H1 (cell line): ENCODE data around the gene ARHGEF6. TPM values are rescaled to one million over a fixed set of nuclear protein-coding genes. Genes with fewer than 3 reads are reported as not detected.

Experiments used
- CTCF ChIA-PET: fragments of 300-600 bp; sonication (Branson Sonifier 250); formaldehyde crosslinking; loops from one replicate; lab custom pipeline; 2021; ENCODE audit not compliant: partially characterized antibody; lab: Charles Lee
- POLR2A ChIA-PET: fragments of 300-600 bp; sonication (Branson Sonifier 250); formaldehyde crosslinking; loops from one replicate; lab custom pipeline; 2021; ENCODE audit warnings: inconsistent platforms; ENCODE audit not compliant: partially characterized antibody; lab: Charles Lee
- DNase-seq, 2 experiments: peaks; one replicate each; pipeline versions ENCODE4 v3.0.0 to v3.0.0-alpha.2; 2010 to 2022; ENCODE audit warnings: low spot score in 2 of 2, low read depth in 1 of 2, mixed read lengths in 1 of 2
- FAIRE-seq: peaks from 2 replicates; lab custom pipeline; 2011; peaks lifted over from hg19 to GRCh38; lab: Jason Lieb, UNC
- H2AFZ ChIP-seq: 2 replicates; pipeline ENCODE4 v1.8.1; 2012; ENCODE audit warnings: low read length, inconsistent platforms
- H2AK5ac ChIP-seq: 2 replicates; pipeline ENCODE4 v1.6.1; 2013; ENCODE audit warnings: low read depth, low read length
- H2BK120ac ChIP-seq: replicated peaks from 2 replicates; pipeline ENCODE3; 2013; ENCODE audit warnings: low read depth, low read length, inconsistent platforms
- H2BK12ac ChIP-seq: 2 replicates; pipeline ENCODE4 v1.6.1; 2013; ENCODE audit warnings: low read depth, low read length
- H2BK15ac ChIP-seq: 2 replicates; pipeline ENCODE4 v1.6.1; 2013; ENCODE audit warnings: low read length
- H2BK20ac ChIP-seq: 2 replicates; pipeline ENCODE4 v1.6.1; 2013; ENCODE audit warnings: low read length
- H2BK5ac ChIP-seq: 2 replicates; pipeline ENCODE4 v1.6.1; 2013; ENCODE audit warnings: low read depth, low read length
- H3K14ac ChIP-seq: 2 replicates; pipeline ENCODE4 v1.6.1; 2013; ENCODE audit warnings: inconsistent platforms; ENCODE audit not compliant: insufficient read length
- H3K18ac ChIP-seq: 2 replicates; pipeline ENCODE4 v1.6.1; 2013; ENCODE audit warnings: low read length; ENCODE audit errors: extremely low read depth
- H3K23ac ChIP-seq: 2 replicates; pipeline ENCODE4 v1.6.1; 2013; ENCODE audit warnings: inconsistent platforms; ENCODE audit not compliant: insufficient read length
- H3K23me2 ChIP-seq: 2 replicates; pipeline ENCODE4 v1.6.1; 2013; ENCODE audit warnings: low read depth, low read length
- H3K27ac ChIP-seq: 2 replicates; pipeline ENCODE4 v1.6.1; 2011; ENCODE audit warnings: low read depth, low read length, inconsistent platforms
- H3K27me3 ChIP-seq, 4 experiments: replicated peaks in 1 of 4; 1 replicate in 1 of 4; 2 replicates in 3 of 4; pipeline versions ENCODE4 v1.6.1 to v1.8.1; 2011 to 2013; ENCODE audit warnings: low read length in 3 of 4, mild to moderate bottlenecking in 3 of 4, inconsistent platforms in 2 of 4, mixed read lengths in 2 of 4, moderate library complexity in 1 of 4; ENCODE audit not compliant: control insufficient read depth in 3 of 4, insufficient read depth in 3 of 4; ENCODE audit errors: extremely low read depth in 1 of 4
- H3K36me3 ChIP-seq, 4 experiments: 2 replicates each; pipeline versions ENCODE4 v1.6.1 to v1.8.1; 2011 to 2013; ENCODE audit warnings: mild to moderate bottlenecking in 4 of 4, low read length in 3 of 4, moderate library complexity in 2 of 4, control low read depth in 1 of 4, inconsistent platforms in 1 of 4; ENCODE audit not compliant: insufficient read depth in 4 of 4, control insufficient read depth in 2 of 4
- H3K4ac ChIP-seq: replicated peaks from 2 replicates; pipeline ENCODE3; 2013; ENCODE audit warnings: low read length, low read depth, mixed read lengths, inconsistent platforms; ENCODE audit not compliant: insufficient read length
- H3K4me1 ChIP-seq, 4 experiments: replicated peaks in 1 of 4; 1 replicate in 1 of 4; 2 replicates in 3 of 4; pipeline versions ENCODE4 v1.6.1 to v1.8.1; 2011 to 2013; ENCODE audit warnings: low read length in 3 of 4, inconsistent platforms in 2 of 4, mixed read lengths in 1 of 4; ENCODE audit not compliant: insufficient read depth in 4 of 4, control insufficient read depth in 3 of 4
- H3K4me2 ChIP-seq, 2 experiments: 2 replicates each; pipeline versions ENCODE4 v1.6.1 to v1.8.1; 2011 to 2013; ENCODE audit warnings: low read depth in 2 of 2, low read length in 2 of 2, control low read depth in 1 of 2, inconsistent platforms in 1 of 2, mild to moderate bottlenecking in 1 of 2; ENCODE audit not compliant: insufficient read depth in 1 of 2
- H3K4me3 ChIP-seq, 4 experiments: fragments of 200-600, 300-600 bp in 1 of 4; sonication (generic), shearing (Covaris generic), sonication (Bioruptor Twin) in 1 of 4; 2 replicates each; pipeline versions ENCODE4 v1.5.1 to v1.8.1; 2011 to 2016; ENCODE audit warnings: low read length in 4 of 4, low read depth in 3 of 4, control low read depth in 2 of 4, inconsistent platforms in 2 of 4, mild to moderate bottlenecking in 2 of 4, mixed read lengths in 1 of 4, moderate library complexity in 1 of 4; ENCODE audit not compliant: insufficient read depth in 2 of 4; ENCODE audit errors: extremely low read depth in 1 of 4
- H3K56ac ChIP-seq: replicated peaks from 2 replicates; pipeline ENCODE3; 2013; ENCODE audit warnings: low read depth, mild to moderate bottlenecking, mixed read lengths, low read length, inconsistent platforms; ENCODE audit not compliant: insufficient read length
- H3K79me1 ChIP-seq: 2 replicates; pipeline ENCODE4 v1.6.1; 2013; ENCODE audit warnings: low read depth, low read length, control low read depth
- H3K79me2 ChIP-seq, 2 experiments: 2 replicates each; pipeline versions ENCODE4 v1.6.1 to v1.8.1; 2012 to 2013; ENCODE audit warnings: low read length in 2 of 2, mild to moderate bottlenecking in 2 of 2, inconsistent platforms in 1 of 2; ENCODE audit not compliant: insufficient read depth in 2 of 2, control insufficient read depth in 1 of 2
- H3K9ac ChIP-seq, 4 experiments: replicated peaks in 1 of 4; 1 replicate in 1 of 4; 2 replicates in 3 of 4; pipeline versions ENCODE4 v1.6.1 to v1.8.1; 2011 to 2013; ENCODE audit warnings: low read depth in 3 of 4, low read length in 3 of 4, control low read depth in 2 of 4, mild to moderate bottlenecking in 2 of 4, moderate library complexity in 2 of 4, inconsistent platforms in 1 of 4; ENCODE audit errors: extremely low read depth in 1 of 4
- H3K9me3 ChIP-seq, 2 experiments: 2 replicates each; pipeline versions ENCODE4 v1.6.1 to v1.8.1; 2012 to 2013; ENCODE audit warnings: mild to moderate bottlenecking in 2 of 2, moderate library complexity in 2 of 2, control low read depth in 1 of 2, inconsistent platforms in 1 of 2, low read depth in 1 of 2, low read length in 1 of 2, mixed read lengths in 1 of 2; ENCODE audit not compliant: insufficient read depth in 2 of 2
- H4K20me1 ChIP-seq, 2 experiments: replicated peaks in 1 of 2; 2 replicates each; pipeline versions ENCODE3 to v1.8.1; 2011 to 2013; ENCODE audit warnings: inconsistent platforms in 2 of 2, low read length in 2 of 2, mild to moderate bottlenecking in 1 of 2; ENCODE audit not compliant: insufficient read depth in 2 of 2, control insufficient read depth in 1 of 2
- H4K5ac ChIP-seq: 2 replicates; pipeline ENCODE4 v1.6.1; 2013; ENCODE audit warnings: low read length, low read depth, mixed read lengths, inconsistent platforms; ENCODE audit not compliant: insufficient read length
- H4K8ac ChIP-seq: 2 replicates; pipeline ENCODE4 v1.8.0; 2013; ENCODE audit warnings: mild to moderate bottlenecking, moderate library complexity, low read length, inconsistent platforms; ENCODE audit not compliant: insufficient read depth; ENCODE audit errors: extremely low read depth
- H4K91ac ChIP-seq: replicated peaks from 2 replicates; pipeline ENCODE3; 2013; ENCODE audit warnings: low read length, mixed read lengths, inconsistent platforms; ENCODE audit not compliant: insufficient read length
- CBX8 ChIP-seq: fragments of 300-800, 300-1000 bp; sonication (generic); IDR thresholded peaks from 2 replicates; pipeline ENCODE4 v1.7.1; 2016; ENCODE audit warnings: low read depth, low read length, borderline replicate concordance
- KDM1A ChIP-seq: fragments of 200-600, 300-600 bp; sonication (generic); IDR thresholded peaks from 2 replicates; pipeline ENCODE4 v1.7.1; 2016; ENCODE audit warnings: mild to moderate bottlenecking, low read length, borderline replicate concordance
- SIRT6 ChIP-seq: IDR thresholded peaks from one replicate; pipeline ENCODE4 v1.7.1; 2012; ENCODE audit warnings: low read length, inconsistent platforms
- WGBS, 2 experiments: shearing (Covaris generic) in 1 of 2; methylation state at CpG; one replicate each; pipeline versions ENCODE4 v1.1.6 to v1.1.7; 2013 to 2015; ENCODE audit warnings: low lambda C conversion rate in 2 of 2, mixed read lengths in 2 of 2, inconsistent platforms in 1 of 2, low coverage in 1 of 2, missing lambda C conversion rate in 1 of 2; ENCODE audit not compliant: insufficient replicate concordance in 2 of 2, insufficient coverage in 1 of 2, insufficient read length in 1 of 2; ENCODE audit errors: extremely low coverage in 1 of 2, missing lambda C conversion rate in 1 of 2; 5-methylcytosine and 5-hydroxymethylcytosine counted together
- polyA plus RNA-seq, 7 experiments: library from polyadenylated mRNA; depleted of rRNA in 3 of 7; stranded (reverse) in 5 of 7; unstranded in 2 of 7; fragments of >200 nt in 5 of 7; fragments of 200-250 nt in 2 of 7; gene quantifications; 1 replicate in 5 of 7; 2 replicates in 1 of 7; 4 replicates in 1 of 7; pipeline versions ENCODE4 v1.2.1 to v1.2.3, GENCODE V29; 2011 to 2013; ENCODE audit warnings: missing spikeins in 2 of 7, mixed read lengths in 2 of 7
- total RNA-seq: library from RNA; stranded (reverse); fragmentation: NEBNext Ultra II Directional; extraction: Animal tissue kit (Norgen Biotek cat#: 25700); gene quantifications from 2 replicates; pipeline ENCODE4 v1.2.1, GENCODE V29; 2021
- TF ChIP-seq, protein P1 (sequence below): IDR thresholded peaks from 2 replicates; pipeline ENCODE4 v1.6.1; 2011; ENCODE audit warnings: low read depth, mild to moderate bottlenecking, low read length; ENCODE audit not compliant: insufficient read depth

Gene ARHGEF6
- total and polyA plus RNA-seq, 2 of the 8 experiments (the other 6 are each of a cell fraction or from before 2014, with no cell fraction given), result 3.6 to 3.7 TPM

DNA sequence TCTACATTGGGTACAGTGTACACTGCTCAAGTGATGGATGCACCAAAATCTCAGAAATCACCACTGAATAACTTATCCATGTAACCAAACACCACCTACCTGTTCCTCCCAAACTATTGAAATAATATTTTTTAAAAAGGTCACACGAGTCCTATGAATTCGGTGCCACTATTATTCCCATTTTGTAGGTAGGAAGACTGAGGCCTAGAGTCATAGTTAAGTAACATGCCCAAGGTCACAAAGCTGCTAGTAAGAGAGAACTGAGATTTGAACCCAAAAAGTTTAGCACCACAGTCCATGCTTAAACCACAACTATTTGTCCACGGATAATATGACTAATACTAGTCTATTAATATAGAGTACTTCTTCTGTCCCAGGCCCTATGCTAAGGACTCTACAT is 2.7 kb downstream of the ARHGEF6 start:
- Histone ChIP-seq H3K4me2 (no peak overlapping the region), H3K23me2 (no peaks in the 10 kb centered on the region), H3K9me3 (no peaks in the 10 kb centered on the region), H3K4ac (no peak overlapping the region), H4K8ac (no peak overlapping the region), H2AFZ (no peak overlapping the region), H2BK120ac (no peak overlapping the region), H3K79me2 (no peaks in the 10 kb centered on the region), H3K18ac (no peak overlapping the region), H4K5ac (no peak overlapping the region), H2BK15ac (no peak overlapping the region), H3K56ac (no peak overlapping the region), H2BK12ac (no peak overlapping the region), H3K27ac (no peak overlapping the region), H2BK5ac (no peak overlapping the region), H2BK20ac (no peak overlapping the region), H3K27me3 (no peaks in the 10 kb centered on the region), H3K9ac (no peak overlapping the region), H2AK5ac (no peak overlapping the region), H4K91ac (no peak overlapping the region)
- WGBS, 2 experiments, result 84% methylated on average over 3 of the region's 3 CpGs; no CpG with 5 or more reads in 1 of the 2 experiments
- POLR2A ChIA-PET, result no interaction called here
- CTCF ChIA-PET, result no interaction called here
- no peak for FAIRE-seq
- TF ChIP-seq CBX8 (no peak), SIRT6 (no peak), KDM1A (no peak)
- TF ChIP-seq, protein P1, sequence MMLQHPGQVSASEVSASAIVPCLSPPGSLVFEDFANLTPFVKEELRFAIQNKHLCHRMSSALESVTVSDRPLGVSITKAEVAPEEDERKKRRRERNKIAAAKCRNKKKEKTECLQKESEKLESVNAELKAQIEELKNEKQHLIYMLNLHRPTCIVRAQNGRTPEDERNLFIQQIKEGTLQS, result no peak
- TF ChIP-seq, all 59 proteins: peak for 0
- Histone ChIP-seq H4K20me1 (no peaks in the 10 kb centered on the region), H3K4me1 (no peaks in the 10 kb centered on the region), H3K4me3 (no peak overlapping the region), H3K14ac (no peak overlapping the region), H3K36me3 (no peaks in the 10 kb centered on the region), H3K23ac (no peak overlapping the region), H3K79me1 (no peaks in the 10 kb centered on the region)
- DNase-seq, result no peak
